ENCODE results near the gene CD226. TPM values are rescaled to one million over a fixed set of nuclear protein-coding genes. Genes with fewer than 3 reads are reported as not detected.

The CD226 gene
- total RNA-seq, 1 donor from 2014 or later = 0.62 TPM

GRCh38 chr18:69813559-69813958, 134.1 kb downstream of the CD226 start:
- Mint-ChIP-seq H3K27me3 (ENCODE audit: low read depth) (no peaks in the 10 kb centered on the region), H3K27ac (ENCODE audit: unreplicated experiment) (no peak overlapping the region), H3K4me3 (ENCODE audit: unreplicated experiment) (no peak overlapping the region), H3K9me3 (ENCODE audit: low read depth) (peaks cover 7% of the 10 kb centered on the region), H3K4me1 (ENCODE audit: low read depth) (peaks cover 17% of the 10 kb centered on the region), H3K36me3 (ENCODE audit: low read depth) (no peaks in the 10 kb centered on the region)
- no peak for TF ChIP-seq CTCF (IDR thresholded peaks at IDR 0.05)
- no peak for DNase-seq (ENCODE audit: low spot score)

GRCh38 chr18:69808399-69808798, 139.3 kb downstream of the CD226 start:
- Mint-ChIP-seq H3K27ac (ENCODE audit: unreplicated experiment) (no peak overlapping the region), H3K36me3 (ENCODE audit: low read depth) (no peaks in the 10 kb centered on the region), H3K9me3 (ENCODE audit: low read depth) (peaks cover 7% of the 10 kb centered on the region), H3K27me3 (ENCODE audit: low read depth) (no peaks in the 10 kb centered on the region), H3K4me1 (ENCODE audit: low read depth) (no peaks in the 10 kb centered on the region), H3K4me3 (ENCODE audit: unreplicated experiment) (no peak overlapping the region)
- no peak for DNase-seq (ENCODE audit: low spot score)
- TF ChIP-seq CTCF (IDR thresholded peaks at IDR 0.05) = no peak

GRCh38 chr18:69804776-69805501, 142.7 kb downstream of the CD226 start:
- no peak overlapping the region for H3K27ac Mint-ChIP-seq (ENCODE audit: unreplicated experiment)
- peaks cover 2% of the 10 kb centered on the region for H3K9me3 Mint-ChIP-seq (ENCODE audit: low read depth)
- H3K36me3 Mint-ChIP-seq (ENCODE audit: low read depth) = no peaks in the 10 kb centered on the region
- H3K4me1 Mint-ChIP-seq (ENCODE audit: low read depth) = peaks cover 3% of the 10 kb centered on the region
- H3K27me3 Mint-ChIP-seq (ENCODE audit: low read depth) = no peaks in the 10 kb centered on the region
- H3K4me3 Mint-ChIP-seq (ENCODE audit: unreplicated experiment) = no peak overlapping the region
- TF ChIP-seq CTCF (IDR thresholded peaks at IDR 0.05) = no peak
- DNase-seq (ENCODE audit: low spot score) = no peak
